Adrenal gland (tissue), 12 donors: ENCODE results near the gene PREPL. TPM values are rescaled to one million over a fixed set of nuclear protein-coding genes. Genes with fewer than 3 reads are reported as not detected.

Source experiments
- DNase-seq, 7 donors: peaks; one replicate each; pipeline ENCODE4 v3.0.0-alpha.2; 2019 to 2020
- H3K27ac ChIP-seq, 5 donors: fragments of 200-600 bp; sonication (generic) in 4 of 5; 1 replicate in 3 of 5; 2 replicates in 2 of 5; pipeline versions ENCODE4 v1.5.1 to v1.8.0; 2016 to 2020; ENCODE audit warnings: mild to moderate bottlenecking in 1 of 5
- H3K27me3 ChIP-seq: fragments of 200-600 bp; 2 replicates; pipeline ENCODE4 v1.8.0; 2021
- H3K36me3 ChIP-seq, 2 donors: fragments of 200-600 bp; replicated peaks in 1 of 2; 1 replicate in 1 of 2; 2 replicates in 1 of 2; pipeline versions ENCODE4 v1.5.1 to v1.8.0; 2018 to 2022
- H3K4me1 ChIP-seq, 2 donors: fragments of 200-600 bp; replicated peaks in 1 of 2; 1 replicate in 1 of 2; 2 replicates in 1 of 2; pipeline versions ENCODE4 v1.5.1 to v1.8.0; 2018 to 2021
- H3K4me3 ChIP-seq, 4 donors: fragments of 200-600 bp; sonication (generic) in 3 of 4; one replicate each; pipeline ENCODE4 v1.5.1; 2016 to 2018
- H3K9me3 ChIP-seq, 3 donors: fragments of 200-600 bp; sonication (generic) in 1 of 3; replicated peaks in 1 of 3; 1 replicate in 2 of 3; 2 replicates in 1 of 3; pipeline versions ENCODE4 v1.5.1 to v1.8.0; 2016 to 2021
- POLR2A ChIP-seq, 2 donors: fragments of 450-650 bp; IDR thresholded peaks; one replicate each; pipeline ENCODE4 v1.6.1; 2017; ENCODE audit warnings: antibody characterized with exemption in 2 of 2, mild to moderate bottlenecking in 2 of 2, moderate library complexity in 1 of 2
- WGBS, 4 donors: extraction: QIAGEN DNeasy Blood & Tissue Kit in 2 of 4; methylation state at CpG; one replicate each; pipeline versions ENCODE4 v1.1.5 to v1.1.7; 2013 to 2017; 5-methylcytosine and 5-hydroxymethylcytosine counted together
- intact Hi-C, 2 donors: fragments of 100-400 bp; cut with DNase I; formaldehyde crosslinking; loops; one replicate each; pipeline versions ENCODE4 v1.14.1 to v1.15.0; 2022 to 2023
- polyA plus RNA-seq, 3 donors: library from polyadenylated mRNA; stranded (reverse); fragments of 200-250 nt in 2 of 3; fragments of 350-450 nt in 1 of 3; fragmentation: Illumina TruSeq in 1 of 3; extraction: RNeasy Lipid Tissue Mini Kit (QIAGEN cat#74804) in 1 of 3; gene quantifications; one replicate each; pipeline ENCODE4 v1.2.3, GENCODE V29; 2013 to 2014
- total RNA-seq, 9 donors: library from RNA; depleted of rRNA in 4 of 9; stranded (reverse); fragments of >200 nt in 4 of 9; fragments of 120-200 nt in 1 of 9; fragmentation: NEBNext Ultra II Directional in 1 of 9; extraction: Animal tissue kit (Norgen Biotek cat#: 25700) in 1 of 9; gene quantifications; one replicate each; pipeline versions ENCODE4 v1.1.0 to v1.2.4, GENCODE V29; 2013 to 2023
- TF ChIP-seq, protein P1 (sequence below), 6 experiments: fragments of 450-650 bp in 4 of 6; fragments of 200-600 bp in 2 of 6; sonication (generic) in 1 of 6; IDR thresholded peaks; 1 replicate in 5 of 6; 2 replicates in 1 of 6; pipeline versions ENCODE4 v1.5.1 to v1.8.0; 2016 to 2021; ENCODE audit warnings: antibody characterized with exemption in 6 of 6, mild to moderate bottlenecking in 2 of 6, moderate library complexity in 1 of 6
- donor health status: healthy with polysubstance abuse.
- donor health status: Bipolar disorder and iron deficiency.
- donor health status: DM: yes; HTN: yes; CAD: no.
- donor health status: DM: no; HTN: no; CAD: no.
- donor health status: DM: no; HTN: no; CAD: no.
- donor health status: DM: yes; HTN: yes; CAD: no.

Gene PREPL
- total and polyA plus RNA-seq, 12 donors = 8.3 to 122 (median 61.6) TPM

DNA sequence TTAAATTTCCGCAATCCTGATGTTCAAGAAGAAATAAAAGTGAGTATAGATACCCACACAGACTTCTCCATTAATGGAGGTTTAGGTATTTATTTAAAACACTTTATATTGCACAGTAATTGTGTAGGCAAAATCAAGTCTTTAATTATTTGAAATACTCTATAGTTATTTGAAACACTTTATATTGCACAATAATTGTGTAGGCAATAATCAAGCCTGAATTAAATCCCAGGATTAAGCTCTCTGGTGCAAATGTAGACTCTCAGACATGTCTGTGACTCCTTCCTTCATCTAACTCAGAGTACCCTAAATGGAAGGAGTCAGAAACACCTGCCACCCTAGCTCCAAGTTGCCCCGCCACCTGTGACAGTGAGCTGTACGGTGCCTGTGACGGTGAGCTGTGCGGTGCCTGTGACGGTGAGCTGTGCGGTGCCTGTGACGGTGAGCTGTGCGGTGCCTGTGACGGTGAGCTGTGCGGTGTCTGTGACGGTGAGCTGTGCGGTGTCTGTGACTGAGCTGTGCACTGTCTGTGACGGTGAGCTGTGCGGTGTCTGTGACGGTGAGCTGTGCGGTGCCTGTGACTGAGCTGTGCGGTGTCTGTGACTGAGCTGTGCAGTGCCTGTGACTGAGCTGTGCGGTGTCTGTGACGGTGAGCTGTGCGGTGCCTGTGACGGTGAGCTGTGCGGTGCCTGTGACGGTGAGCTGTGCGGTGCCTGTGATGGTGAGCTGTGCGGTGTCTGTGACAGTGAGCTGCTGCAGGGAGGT is 75.0 kb downstream of the PREPL start:
- H3K9me3 ChIP-seq = no peaks in the 10 kb centered on the region
- H3K36me3 ChIP-seq = no peaks in the 10 kb centered on the region
- H3K27me3 ChIP-seq = no peaks in the 10 kb centered on the region
- peaks cover 3 to 6% of the 10 kb centered on the region in 2 donors for H3K4me1 ChIP-seq
- 93 to 97% (median 95%) methylated on average over 23 to 26 of the region's 26 CpGs for WGBS, 4 donors
- H3K27ac ChIP-seq = no peak overlapping the region
- H3K4me3 ChIP-seq = no peak overlapping the region
- TF ChIP-seq POLR2A (IDR thresholded peaks at IDR 0.05) = no peak
- TF ChIP-seq, protein P1, sequence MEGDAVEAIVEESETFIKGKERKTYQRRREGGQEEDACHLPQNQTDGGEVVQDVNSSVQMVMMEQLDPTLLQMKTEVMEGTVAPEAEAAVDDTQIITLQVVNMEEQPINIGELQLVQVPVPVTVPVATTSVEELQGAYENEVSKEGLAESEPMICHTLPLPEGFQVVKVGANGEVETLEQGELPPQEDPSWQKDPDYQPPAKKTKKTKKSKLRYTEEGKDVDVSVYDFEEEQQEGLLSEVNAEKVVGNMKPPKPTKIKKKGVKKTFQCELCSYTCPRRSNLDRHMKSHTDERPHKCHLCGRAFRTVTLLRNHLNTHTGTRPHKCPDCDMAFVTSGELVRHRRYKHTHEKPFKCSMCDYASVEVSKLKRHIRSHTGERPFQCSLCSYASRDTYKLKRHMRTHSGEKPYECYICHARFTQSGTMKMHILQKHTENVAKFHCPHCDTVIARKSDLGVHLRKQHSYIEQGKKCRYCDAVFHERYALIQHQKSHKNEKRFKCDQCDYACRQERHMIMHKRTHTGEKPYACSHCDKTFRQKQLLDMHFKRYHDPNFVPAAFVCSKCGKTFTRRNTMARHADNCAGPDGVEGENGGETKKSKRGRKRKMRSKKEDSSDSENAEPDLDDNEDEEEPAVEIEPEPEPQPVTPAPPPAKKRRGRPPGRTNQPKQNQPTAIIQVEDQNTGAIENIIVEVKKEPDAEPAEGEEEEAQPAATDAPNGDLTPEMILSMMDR (IDR thresholded peaks at IDR 0.05) = no peak
- DNase-seq = no peak
- intact Hi-C loops = no loop called here

DNA sequence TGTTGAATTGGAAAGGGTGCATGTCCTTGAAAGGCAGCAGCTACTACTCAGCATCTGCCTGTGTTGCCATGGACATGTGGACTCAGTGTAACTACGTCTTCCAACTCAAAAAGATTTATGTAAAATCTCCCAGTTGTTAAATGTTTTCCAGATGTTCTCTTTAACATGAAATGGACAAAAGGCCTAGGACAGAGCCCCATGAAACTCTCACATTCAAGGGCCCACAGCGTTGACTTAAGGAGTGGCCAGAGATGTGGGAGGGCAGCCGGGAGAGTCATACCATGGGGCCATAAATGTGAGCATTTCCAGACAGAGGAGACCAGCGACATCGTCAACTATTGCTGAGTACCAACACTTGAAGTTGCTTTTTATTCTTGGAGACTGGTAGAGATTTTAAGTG is 76.1 kb downstream of the PREPL start:
- no peaks in the 10 kb centered on the region for H3K36me3 ChIP-seq
- H3K27me3 ChIP-seq = no peaks in the 10 kb centered on the region
- 66 to 78% (median 69%) methylated on average over 5 of the region's 5 CpGs for WGBS, 4 donors
- no peak overlapping the region for H3K27ac ChIP-seq
- H3K9me3 ChIP-seq = no peaks in the 10 kb centered on the region
- no peak overlapping the region for H3K4me3 ChIP-seq
- no peak for TF ChIP-seq POLR2A (IDR thresholded peaks at IDR 0.05)
- TF ChIP-seq, protein P1 (IDR thresholded peaks at IDR 0.05) = no peak
- no peaks in the 10 kb centered on the region for H3K4me1 ChIP-seq
- no peak for DNase-seq
- intact Hi-C loops = no loop called here

DNA sequence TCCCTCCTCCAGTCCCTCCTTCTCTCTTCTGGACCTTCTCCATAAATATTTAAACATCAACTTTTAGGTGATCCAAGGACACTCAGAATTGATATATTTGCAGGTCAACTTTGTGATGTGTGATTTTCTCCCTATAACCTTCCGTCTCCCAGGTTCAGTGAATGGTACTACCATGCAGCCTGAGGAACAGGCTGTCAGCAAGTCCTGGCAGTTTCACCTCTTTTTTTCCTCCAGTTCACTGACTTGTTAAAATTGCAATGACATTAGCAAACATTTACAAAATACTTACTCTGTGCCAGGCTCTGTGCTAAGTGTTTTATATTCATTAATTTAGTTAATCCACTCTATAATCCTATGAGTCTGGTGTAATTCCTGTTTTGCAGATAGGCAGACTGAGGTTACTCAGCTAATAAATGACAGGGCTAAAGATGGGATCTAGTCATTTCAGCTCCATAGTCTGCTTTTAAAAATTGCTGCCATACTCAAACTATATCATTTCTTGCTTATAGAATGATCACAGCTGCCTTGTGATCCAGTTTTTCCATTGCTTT is 78.1 kb downstream of the PREPL start:
- no peak for DNase-seq
- Histone ChIP-seq H3K27ac (no peak overlapping the region), H3K4me3 (no peak overlapping the region), H3K36me3 (no peaks in the 10 kb centered on the region), H3K4me1 (no peaks in the 10 kb centered on the region), H3K27me3 (no peaks in the 10 kb centered on the region), H3K9me3 (no peaks in the 10 kb centered on the region)
- 91 to 97% (median 96%) methylated on average over 1 of the region's 1 CpG for WGBS, 4 donors
- intact Hi-C loops = no loop called here
- TF ChIP-seq, protein P1 (IDR thresholded peaks at IDR 0.05) = no peak
- no peak for TF ChIP-seq POLR2A (IDR thresholded peaks at IDR 0.05)

DNA sequence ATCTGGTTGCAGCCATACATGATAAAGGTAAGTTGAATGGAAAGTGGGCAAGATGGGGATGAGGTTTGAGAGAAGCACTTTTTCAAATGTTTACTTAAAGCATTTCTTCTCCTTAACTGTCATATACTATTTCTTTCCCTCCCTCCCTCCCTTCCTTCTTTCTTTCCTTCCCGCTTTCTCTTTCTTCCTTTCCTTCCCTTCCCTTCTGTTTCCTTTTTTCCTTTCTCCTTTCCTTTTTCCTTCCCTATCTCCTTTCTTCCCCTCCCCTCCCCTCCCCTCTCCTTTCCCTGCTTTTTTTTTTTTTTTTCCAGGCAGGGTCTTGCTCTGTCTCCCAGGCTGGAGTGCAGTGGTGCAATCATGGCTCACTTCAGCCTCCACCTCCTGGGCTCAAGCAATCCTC is 80.4 kb downstream of the PREPL start:
- no peaks in the 10 kb centered on the region for H3K4me1 ChIP-seq
- no peaks in the 10 kb centered on the region for H3K9me3 ChIP-seq
- H3K4me3 ChIP-seq = no peak overlapping the region
- intact Hi-C loops = no loop called here
- 87 to 100% (median 90%) methylated on average over 1 of the region's 1 CpG for WGBS, 4 donors
- no peaks in the 10 kb centered on the region for H3K27me3 ChIP-seq
- DNase-seq = no peak
- TF ChIP-seq, protein P1 (IDR thresholded peaks at IDR 0.05) = no peak
- TF ChIP-seq POLR2A (IDR thresholded peaks at IDR 0.05) = no peak
- H3K27ac ChIP-seq = no peak overlapping the region
- no peaks in the 10 kb centered on the region for H3K36me3 ChIP-seq
